ENCODE results near the gene TP73.

TP73 gene

DNA sequence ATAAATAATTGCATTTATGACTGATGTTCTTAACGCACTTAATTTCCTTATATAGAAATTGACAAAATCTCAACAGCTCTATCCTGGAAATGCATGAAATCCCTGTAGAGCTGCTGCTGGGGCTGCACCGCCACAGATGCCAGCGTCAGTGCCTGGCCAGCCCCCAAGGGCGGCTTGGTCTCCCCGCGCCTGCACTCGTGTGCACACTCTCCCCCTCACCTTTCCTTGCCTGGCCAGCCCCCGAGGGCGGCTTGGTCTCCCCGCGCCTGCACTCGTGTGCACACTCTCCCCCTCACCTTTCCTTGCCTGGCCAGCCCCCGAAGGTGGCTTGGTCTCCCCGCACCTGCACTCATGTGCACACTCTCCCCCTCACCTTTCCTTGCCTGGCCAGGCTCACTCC is 16.2 kb upstream of the TP73 start:
- DNase-seq: no peak

DNA sequence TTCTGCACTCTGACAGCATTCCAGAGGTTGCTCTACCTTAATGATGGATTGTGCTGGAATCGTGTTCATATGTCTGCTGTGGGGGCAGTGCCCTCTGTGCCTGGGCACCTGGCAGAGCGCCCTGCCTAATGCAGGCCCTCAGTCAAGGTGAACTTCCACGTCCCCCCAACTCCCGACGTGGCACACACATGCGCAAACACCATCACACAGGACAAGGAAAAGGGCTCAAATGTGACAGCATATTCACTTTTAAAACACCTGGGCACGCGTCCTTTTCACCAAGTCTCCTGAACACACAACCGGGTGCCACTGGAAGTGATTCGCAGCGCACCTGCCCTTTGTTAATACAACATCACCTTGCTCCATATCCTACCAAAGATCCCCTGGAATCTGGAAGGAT is 15.8 kb upstream of the TP73 start:
- DNase-seq: no peak

DNA sequence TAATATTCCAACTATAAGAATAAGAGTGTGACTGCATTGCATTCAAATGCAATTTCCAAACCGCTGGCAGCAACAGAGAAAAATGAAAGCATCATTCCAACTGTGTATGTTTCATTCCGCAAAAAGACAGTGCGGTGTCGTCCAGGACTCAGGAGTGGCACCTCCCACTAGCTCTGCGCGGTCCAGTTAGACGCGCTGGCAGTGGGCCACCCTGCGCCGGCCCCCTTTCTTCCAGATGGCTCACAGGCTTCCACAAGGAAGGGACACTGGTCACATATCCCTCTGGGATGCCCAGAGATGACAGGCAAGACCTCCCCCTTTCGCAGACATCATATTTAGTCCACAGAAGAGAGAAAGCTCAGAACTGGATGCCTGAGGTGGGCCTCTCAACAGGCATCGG is 14.3 kb upstream of the TP73 start:
- no peak for DNase-seq

DNA sequence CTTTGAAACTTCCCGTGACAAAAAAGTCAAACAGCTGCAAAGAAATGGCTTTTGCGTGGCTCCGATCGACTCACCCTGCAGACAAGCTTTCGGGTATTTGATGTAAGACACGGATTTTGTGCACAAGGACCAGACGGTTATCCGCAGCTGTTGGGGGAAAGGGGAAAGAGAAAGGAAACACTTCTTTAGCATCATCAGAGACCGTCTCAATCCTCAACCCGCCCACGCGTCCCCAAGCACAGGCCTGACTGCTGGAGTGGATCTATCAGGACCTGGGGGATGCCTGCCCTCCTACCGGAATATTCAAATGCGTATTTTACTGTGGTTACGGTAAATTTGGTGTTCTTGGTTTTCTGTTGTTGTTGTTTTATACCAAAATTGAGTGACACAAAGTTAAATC is 13.6 kb upstream of the TP73 start:
- DNase-seq: no peak

DNA sequence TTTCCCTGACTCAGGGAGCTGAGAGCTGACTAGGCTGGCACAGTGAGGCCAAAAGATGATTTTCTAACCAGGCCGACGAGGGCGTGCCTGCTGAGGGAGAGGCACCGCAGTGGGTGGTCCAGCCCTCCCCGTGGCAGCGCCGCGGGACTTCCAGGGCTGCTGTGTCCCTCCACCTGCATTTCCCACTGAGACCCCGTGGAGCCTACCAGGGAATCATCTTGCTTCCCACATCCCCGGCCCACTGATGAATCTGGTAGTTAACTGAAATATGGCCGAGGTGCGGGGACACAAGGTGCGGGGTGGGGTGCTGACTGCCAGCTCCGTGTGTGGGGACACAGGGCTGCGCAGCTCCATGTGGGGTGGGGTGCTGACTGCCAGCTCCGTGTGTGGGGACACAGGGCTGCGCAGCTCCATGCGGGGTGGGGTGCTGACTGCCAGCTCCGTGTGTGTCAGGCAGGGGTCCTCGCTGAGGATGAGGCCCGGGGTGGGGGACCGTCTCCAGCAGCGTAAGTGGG is 12.9 kb upstream of the TP73 start:
- no peak for DNase-seq

DNA sequence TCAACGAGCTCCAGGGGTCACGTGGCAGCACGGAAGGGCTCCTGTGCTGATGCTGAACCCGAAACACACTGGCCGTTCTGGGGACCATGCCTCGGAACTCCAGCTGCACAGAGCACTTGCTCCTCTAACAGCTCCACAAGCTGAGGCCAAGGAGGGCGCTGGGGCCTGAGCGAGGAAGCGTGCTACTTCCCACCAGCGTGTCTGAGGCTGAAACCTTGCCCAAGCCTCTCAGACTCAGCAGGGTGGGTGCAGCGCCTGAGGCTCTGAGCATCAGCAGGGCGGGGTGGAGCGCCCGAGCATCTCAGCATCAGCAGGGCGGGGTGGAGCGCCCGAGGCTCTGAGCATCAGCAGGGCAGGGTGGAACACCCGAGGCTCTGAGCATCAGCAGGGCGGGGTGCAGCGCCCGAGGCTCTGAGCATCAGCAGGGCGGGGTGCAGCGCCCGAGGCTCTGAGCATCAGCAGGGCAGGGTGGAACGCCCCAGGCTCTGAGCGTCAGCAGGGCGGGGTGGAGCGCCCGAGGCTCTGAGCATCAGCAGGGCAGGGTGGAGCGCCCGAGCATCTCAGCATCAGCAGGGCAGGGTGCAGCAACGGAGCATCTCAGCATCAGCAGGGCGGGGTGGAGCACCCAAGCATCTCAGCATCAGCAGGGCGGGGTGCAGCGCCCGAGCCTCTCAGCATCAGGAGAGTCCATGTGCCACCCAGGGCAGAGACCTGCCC is 12.0 kb upstream of the TP73 start:
- DNase-seq: no peak

DNA sequence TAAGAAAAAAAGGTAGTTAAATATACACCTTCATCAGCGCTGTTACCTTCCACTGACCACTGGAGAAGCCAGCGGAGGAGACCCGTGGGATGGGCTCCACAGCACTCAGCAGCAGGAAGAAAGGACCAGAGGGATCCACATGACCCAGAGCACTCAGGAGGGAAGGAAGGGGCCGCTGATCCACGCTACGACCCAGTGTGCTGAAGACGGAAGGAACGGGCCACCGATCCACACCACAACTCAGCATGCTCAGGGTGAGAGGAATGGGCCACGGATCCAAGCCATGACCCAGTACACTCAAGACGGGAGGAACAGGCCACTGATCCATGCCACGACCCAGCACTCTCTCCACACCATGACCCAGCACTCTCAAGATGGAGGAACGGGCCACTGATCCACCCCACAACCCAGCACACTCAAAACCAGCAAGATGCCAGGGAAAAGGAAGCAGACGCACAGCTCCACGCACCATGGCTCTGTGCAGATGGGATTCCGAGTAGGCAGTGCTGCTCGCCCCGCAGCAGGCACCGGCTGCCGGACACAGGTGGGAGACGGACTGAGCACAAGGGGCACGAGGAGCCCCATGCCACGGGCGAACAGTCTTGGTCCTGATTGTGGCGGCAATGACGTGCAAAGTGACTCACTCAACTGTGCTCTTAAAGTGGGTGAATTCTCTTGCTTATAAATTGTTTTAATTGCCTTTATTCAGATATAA is 11.1 kb upstream of the TP73 start:
- no peak for DNase-seq

DNA sequence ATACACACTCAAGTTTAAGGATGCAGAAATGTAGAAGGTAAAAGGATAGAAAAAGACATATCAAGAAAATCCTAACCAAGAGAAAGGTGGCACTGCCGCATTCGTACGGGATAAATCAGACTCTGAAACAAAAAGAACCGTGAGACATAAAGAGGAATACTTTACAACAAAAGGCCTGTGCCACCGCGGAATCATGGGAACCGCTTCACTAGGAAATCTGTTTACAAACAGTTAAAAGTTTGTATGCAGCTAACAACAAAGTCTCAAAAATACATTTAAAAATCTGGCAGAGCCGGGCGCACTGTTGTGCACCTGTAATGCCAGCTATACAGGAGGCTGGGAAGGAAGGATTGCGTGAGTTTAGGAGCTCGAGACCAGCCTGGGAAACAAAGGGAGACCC is 10.5 kb upstream of the TP73 start:
- no peak for DNase-seq

DNA sequence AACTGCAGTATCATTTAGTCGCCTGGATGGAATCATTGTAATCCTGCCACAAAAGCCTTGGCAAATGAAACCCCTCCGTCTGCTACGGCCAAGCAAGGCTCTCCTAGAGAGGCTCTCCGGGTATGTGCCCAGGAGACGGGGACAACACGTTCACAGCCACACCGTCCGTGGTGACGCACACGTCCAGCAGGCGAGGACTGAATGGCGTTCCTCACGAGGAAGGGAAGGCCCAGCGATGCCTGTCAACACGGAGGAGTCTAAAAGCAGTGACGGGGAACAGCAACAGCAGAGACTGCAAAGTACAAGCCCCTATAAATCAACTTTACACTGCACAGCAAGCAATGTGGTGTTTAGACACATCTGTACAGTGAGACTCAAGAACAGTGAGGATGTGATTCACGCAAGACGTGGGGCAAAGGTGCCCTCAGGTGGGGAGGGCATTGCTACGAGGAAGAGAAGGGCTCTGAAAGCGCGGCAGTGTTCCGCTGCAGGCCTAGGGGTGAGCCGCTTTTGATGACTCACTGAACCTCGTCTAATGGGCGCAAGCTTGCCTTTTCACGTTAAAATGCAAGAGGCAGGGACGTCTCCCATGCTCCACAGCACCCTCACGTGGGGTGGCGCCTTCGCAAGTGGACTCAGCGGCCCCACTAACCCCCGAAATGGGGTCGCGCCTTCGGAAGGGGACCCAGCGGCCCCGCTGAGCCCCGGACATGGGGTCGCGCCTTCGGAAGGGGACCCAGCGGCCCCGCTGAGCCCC is 9.2 kb upstream of the TP73 start:
- DNase-seq: no peak

DNA sequence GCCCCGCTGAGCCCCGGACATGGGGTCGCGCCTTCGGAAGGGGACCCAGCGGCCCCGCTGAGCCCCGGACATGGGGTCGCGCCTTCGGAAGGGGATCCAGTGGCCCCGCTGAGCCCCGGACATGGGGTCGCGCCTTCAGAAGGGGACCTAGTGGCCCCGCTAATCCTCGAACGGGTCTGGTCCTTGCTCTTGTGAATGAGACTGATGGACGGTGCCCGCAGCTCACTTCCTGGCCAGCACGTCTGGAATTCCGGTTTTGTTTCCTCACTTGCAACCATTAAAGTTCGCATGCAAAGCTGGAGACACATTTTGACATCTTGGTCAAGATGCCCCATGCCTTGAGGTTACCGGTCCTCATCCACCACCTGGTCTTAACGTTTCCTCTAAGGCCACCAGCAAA is 8.0 kb upstream of the TP73 start:
- DNase-seq: no peak

DNA sequence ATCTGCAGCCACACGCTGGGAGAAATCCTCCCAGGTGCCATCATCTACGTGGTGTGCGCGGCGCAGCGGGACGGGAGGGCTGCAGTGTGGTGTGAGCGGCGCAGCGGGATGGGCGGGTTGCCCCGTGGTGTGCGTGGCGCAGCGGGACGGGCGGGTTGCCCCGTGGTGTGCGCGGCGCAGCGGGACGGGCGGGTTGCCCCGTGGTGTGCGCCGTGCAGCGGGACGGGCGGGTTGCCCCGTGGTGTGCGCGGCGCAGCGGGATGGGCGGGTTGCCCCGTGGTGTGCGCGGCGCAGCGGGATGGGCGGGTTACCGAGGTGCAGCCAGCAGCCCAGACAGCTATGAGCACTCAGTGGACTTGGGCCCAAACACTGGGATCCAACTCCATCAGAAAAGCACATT is 7.1 kb upstream of the TP73 start:
- no peak for DNase-seq

DNA sequence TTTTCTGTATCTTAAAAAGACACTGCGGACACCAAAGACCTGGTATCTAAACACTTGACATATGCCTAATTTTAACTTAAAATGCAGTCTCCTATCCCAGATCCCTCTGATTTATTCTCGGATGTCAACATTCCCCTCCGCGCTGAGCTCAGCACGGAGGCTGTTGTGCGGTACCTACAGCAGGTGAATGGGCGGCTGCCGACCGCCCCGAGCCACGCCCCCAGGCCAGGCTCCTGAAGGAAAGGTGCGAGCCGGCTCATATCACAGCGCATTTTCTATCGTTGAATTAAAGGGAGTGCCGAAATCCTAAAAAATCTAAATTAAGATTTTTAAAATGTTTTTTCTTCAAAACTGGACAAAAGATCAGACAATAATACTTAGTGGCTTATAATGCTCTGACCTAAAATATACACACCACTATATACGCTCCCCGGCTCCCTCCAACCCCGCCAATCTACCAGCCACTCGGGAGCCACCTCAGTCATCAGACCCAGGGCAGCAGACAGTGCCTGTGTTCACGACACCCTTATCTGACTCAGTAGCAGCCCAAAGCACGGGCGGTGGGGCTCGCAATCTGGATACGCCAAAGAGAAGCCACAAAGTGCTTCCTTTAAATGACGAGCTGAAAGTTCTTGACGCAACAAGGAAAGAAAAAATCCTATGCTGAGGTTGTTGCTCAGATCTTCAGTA is 6.5 kb upstream of the TP73 start:
- no peak for DNase-seq

DNA sequence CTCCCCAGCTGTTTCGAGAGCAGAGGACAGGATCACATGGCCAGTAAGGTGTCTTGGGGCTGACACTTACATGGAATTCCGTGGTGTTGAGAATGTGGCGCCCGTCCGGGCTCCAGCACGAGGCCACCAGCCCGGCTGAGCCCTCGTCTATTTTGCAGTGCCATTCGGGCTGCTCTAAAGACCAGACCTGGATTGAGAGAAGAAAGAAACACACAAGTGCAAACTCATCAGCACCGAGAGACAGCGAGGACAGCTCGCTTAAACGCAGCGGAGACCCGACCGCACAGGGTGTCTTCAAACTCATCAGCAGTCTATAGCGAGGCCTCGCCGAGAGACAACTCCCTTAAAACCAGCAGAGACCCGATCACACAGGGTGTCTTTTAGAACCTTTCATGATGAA is 5.7 kb upstream of the TP73 start:
- DNase-seq: no peak

DNA sequence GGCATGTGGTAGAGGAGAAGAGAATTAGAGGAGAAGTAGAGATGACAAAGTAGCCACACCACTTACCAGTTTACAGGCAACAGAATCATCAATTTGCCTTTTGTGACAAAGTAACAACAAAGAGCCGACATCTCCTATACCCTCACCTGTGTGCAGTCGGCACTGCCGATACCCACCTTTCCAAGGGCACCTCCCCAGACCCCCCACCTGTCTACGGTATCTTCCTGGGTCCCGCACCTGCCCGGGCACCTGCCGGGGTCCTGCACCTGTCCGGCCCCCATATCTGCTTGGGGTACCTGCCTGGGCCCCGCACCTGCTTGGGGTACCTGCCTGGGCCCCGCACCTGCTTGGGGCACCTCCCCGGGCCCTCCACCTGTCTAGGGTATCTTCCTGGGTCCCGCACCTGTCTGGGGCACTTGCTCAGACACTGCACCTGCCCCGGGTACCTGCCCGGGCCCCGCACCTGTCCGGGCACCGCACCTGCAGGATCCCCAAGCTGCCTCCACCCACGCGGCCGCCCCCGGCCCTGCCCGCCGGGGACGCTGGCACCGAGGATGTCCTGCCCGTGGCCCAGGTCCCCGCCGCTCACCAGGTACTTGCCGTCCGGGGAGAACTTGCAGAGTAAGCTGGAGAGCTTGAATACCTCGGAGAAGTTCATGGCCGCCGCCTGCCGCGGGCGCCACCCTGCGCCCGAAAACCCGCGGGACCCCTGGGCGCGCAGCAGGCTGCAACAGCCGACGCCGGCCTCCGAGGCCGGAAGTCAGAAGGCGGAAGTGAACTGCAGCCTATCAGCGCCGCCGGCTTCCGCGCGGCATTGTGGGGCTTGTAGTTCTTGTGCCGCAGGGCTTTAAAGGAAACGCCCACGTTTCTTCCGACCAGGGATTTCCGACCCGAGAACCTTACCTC is 2.7 kb upstream of the TP73 start, which contains the start of gene WRAP73:
WRAP73 (minus strand) TSS at position 762 of the 906 bp plus-strand sequence; CDS start at position 658, 104 bp downstream.
- peak; percentile 73 for DNase-seq

DNA sequence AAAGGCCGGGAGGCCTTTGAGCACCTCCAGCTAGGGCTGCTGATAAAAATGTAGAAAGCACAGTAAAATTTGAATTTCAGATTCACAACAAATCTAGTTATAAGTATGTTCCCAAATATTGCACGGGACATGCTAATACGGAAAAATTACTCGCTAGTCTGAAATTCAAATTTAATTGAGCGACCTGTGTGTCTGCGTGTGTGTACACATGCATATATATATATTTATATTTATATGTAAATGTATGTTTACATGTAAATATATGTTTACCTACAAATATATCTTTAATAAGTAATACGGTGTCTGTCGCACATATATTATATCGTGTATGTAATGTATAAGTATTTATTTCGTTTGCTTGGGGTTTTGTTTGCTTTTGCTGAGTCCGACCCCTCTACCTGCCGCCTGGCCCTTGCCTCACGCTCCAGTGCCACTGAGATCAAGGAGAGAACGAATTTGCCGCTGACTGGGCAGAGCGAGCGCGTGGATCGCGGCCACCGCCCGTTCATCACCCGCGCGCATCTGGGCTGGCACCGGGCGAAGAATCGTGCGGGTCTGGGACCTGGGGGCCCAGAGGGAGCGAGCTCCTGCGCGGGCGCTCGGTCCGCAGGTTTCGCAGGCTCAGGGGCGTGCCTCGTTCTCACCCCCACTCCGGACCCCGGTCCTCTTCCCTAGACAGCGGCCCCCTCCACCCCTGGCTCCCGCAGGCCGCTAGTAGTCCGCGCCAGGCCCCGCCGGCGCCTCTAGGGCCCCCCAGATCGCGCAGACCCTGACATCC is 1.9 kb upstream of the TP73 start:
- DNase-seq: no peak

DNA sequence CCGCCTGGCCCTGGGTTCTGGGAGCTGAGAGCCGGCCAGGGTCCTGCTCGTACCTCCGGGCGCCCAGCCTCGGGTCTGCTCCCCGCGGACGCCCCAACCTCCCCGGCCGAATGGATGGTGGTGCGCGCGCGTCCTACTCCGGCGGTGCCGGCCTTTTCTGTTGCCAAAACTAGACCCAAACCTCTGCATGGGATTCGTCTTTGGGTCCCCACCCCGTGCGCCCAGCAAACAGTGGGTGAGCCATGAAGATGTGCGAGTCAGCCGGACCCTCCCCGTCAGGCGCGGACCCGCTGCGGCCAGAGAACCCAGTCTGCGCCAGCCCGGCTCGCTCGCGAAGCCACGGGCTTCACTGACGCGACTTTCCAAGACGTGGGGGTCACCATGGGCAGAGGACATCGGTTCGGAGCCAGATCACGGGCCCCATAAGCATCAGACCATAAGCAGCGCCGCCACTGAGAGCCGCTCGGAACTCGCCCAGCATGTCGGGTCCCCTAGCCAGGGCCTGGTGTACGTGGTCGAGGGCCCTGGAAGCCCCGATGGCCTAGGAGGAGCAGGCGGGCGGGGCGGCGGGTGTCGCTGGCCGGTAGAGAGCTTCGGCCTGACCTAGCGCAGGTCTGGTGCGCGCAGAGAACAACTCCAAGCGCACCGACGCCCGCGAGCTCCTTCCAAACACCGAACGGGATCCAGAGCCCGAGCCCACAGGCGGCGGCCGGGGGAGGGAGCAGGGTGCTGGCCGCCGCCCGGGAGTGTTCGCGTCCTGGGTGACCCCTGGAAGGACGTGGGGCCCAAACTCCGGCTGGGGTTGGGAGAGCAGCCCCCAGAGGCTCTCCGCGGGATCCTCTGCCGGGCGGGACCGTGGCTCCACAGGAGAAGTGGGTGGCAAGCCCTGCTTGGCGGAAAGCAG is 1.0 kb upstream of the TP73 start:
- no peak for DNase-seq

DNA sequence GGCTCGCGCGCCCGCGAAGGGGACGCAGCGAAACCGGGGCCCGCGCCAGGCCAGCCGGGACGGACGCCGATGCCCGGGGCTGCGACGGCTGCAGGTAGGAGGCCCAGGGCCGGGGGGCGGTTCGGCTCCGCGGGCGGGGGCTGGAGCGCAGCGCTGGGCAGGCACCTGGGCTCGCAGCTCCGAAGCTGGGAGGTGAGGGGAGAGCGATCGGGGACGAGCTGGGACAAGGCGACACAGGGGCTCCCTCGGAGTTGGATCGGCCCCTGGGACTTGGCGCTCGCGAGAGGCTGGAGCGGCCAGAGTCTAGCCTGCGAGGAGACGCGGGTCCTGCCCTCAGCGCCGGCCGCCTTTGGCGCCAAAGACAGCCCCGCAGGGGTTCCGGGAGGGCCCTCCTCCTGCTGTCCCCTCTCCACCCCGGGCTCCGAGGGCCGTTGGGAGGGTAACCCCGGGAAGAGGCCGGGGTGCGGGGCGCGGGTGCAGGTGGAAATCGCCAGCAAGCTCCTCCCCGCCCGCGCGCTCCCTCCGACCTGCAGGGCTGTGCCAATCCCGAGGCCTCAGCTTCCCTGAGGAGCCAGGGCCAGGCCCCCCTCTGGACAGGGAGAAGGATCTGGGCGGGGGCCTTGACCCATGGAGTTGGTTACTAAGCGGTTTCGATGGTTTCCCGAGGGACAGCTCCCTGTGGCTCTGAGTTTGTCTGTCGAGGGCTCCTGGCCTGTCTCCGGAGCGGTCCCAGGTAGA is 401 bp downstream of the TP73 start:
- DNase-seq: peak; percentile 21

DNA sequence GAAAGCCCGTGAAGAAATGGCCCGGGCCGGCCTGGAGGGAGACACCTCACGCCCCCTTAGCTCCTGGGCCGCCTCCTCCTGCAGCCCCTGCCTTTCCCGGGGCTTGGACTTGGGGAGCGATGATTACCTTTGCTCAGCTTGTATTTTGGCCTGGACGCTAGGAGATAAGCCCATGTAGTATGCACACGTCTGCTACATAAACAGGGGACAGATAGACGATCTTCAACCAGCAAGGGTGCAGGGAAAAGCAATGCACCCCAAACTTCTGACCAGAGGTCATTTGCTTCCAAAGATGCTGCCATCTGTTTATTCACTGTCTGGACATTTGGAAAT is 936 bp downstream of the TP73 start:
- DNase-seq: no peak

DNA sequence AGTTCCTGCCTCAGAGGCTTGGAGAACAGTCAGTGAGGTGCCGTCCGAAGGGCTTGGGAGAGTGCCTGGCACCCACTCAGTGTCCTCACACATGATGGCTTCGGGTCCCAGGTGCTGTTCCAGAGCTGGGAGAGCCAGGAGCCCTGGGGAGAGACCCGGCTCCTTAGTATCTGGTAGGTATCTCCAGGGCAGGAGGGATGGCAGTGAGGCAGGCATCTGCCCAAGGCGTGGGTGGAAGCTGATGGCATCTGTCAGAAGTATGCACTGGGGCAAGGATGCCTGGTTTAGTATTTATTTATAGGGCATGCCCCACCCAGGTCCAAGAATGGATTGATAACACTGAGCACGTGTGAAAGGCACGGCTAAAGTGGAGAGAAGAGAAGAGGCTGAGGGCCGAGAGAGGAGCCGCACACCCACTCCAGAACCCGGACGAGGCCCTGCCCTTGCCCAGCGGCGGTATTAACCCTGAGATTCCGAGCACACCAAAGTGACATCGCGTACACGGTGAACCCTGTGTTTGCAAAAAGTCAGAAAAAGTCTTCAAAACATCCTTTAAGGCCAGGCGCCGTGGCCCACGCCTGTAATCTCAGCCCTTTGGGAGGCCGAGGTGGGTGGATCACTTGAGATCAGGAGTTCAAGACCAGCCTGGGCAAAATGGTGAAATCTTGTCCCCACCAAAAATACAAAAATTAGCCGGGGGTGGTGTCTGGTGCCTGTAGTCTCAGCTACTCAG is 2.4 kb downstream of the TP73 start:
- no peak for DNase-seq
